SK-N-SH (cell line): ENCODE measurements around the gene STAG3.
"Not testable (repeated sequence)": the region's sequence is repeated elsewhere in the genome, so short reads cannot be mapped to it uniquely, and the experiment has no call there.

Source experiments
- CTCF ChIP-seq: fragments of 200-600 bp; sonication (generic); IDR thresholded peaks from 2 replicates; pipeline ENCODE4 v1.6.1; 2017; ENCODE audit warnings: antibody characterized with exemption, mild to moderate bottlenecking, moderate library complexity
- EP300 ChIP-seq, 2 experiments: IDR thresholded peaks; 2 replicates each; pipeline versions ENCODE4 v1.4.0 to v1.6.1; 2012; ENCODE audit warnings: borderline replicate concordance in 1 of 2, low read depth in 1 of 2, low read length in 1 of 2
- EZH2phosphoT487 ChIP-seq: fragments of 200-600 bp; sonication (generic); IDR thresholded peaks from 2 replicates; pipeline ENCODE4 v1.6.1; 2017; ENCODE audit warnings: low read depth, mixed run types, mild to moderate bottlenecking, antibody characterized with exemption, moderate library complexity, borderline replicate concordance
- FOXJ3 ChIP-seq: sonication (generic); formaldehyde crosslinking; IDR thresholded peaks from 2 replicates; pipeline ENCODE4 v1.5.1; 2020; ENCODE audit warnings: mild to moderate bottlenecking, missing genetic modification reagents
- GABPA ChIP-seq: IDR thresholded peaks from 2 replicates; pipeline ENCODE4 v1.4.0; 2012; ENCODE audit warnings: low read depth, mild to moderate bottlenecking
- POLR2AphosphoS5 ChIP-seq: IDR thresholded peaks from 2 replicates; pipeline ENCODE4 v1.6.1; 2012; ENCODE audit warnings: low read depth, low read length
- RAD21 ChIP-seq: IDR thresholded peaks from 2 replicates; pipeline ENCODE4 v1.6.1; 2012; ENCODE audit warnings: mild to moderate bottlenecking, low read length
- REST ChIP-seq: IDR thresholded peaks from 2 replicates; pipeline ENCODE4 v1.6.1; 2012; ENCODE audit warnings: mild to moderate bottlenecking, low read depth, low read length, moderate library complexity
- SMC3 ChIP-seq: IDR thresholded peaks from 2 replicates; pipeline ENCODE4 v1.6.1; 2012; ENCODE audit warnings: low read depth, low read length, improper control_type of control experiment
- TAF1 ChIP-seq: IDR thresholded peaks from 2 replicates; pipeline ENCODE4 v1.6.1; 2012; ENCODE audit warnings: low read depth, mild to moderate bottlenecking, low read length, moderate library complexity, borderline replicate concordance
- TF ChIP-seq, protein P1 (sequence below): fragments of 150-350 bp; IDR thresholded peaks from 2 replicates; pipeline ENCODE4 v1.6.1; 2017; ENCODE audit warnings: antibody characterized with exemption, low read length, low read depth, borderline replicate concordance
- TF ChIP-seq, protein P2 (sequence below): IDR thresholded peaks from 2 replicates; pipeline ENCODE4 v1.4.0; 2012; ENCODE audit warnings: low read depth
- TF ChIP-seq, protein P3 (sequence below): IDR thresholded peaks from 2 replicates; pipeline ENCODE4; 2012

GRCh38 chr7:100183090-100183489 is 5.4 kb downstream of the STAG3 start:
- TF ChIP-seq TAF1; CTCF; POLR2AphosphoS5; REST; SMC3; GABPA; EZH2phosphoT487; FOXJ3; RAD21; EP300 (IDR thresholded peaks at IDR 0.05; ENCODE audit: borderline replicate concordance in 1 of 2, low read depth in 1 of 2, low read length in 1 of 2): not testable (repeated sequence)
- TF ChIP-seq, protein P1, sequence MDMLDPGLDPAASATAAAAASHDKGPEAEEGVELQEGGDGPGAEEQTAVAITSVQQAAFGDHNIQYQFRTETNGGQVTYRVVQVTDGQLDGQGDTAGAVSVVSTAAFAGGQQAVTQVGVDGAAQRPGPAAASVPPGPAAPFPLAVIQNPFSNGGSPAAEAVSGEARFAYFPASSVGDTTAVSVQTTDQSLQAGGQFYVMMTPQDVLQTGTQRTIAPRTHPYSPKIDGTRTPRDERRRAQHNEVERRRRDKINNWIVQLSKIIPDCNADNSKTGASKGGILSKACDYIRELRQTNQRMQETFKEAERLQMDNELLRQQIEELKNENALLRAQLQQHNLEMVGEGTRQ = not testable (repeated sequence)
- TF ChIP-seq, protein P2, sequence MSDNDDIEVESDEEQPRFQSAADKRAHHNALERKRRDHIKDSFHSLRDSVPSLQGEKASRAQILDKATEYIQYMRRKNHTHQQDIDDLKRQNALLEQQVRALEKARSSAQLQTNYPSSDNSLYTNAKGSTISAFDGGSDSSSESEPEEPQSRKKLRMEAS = not testable (repeated sequence)
- TF ChIP-seq, protein P3, sequence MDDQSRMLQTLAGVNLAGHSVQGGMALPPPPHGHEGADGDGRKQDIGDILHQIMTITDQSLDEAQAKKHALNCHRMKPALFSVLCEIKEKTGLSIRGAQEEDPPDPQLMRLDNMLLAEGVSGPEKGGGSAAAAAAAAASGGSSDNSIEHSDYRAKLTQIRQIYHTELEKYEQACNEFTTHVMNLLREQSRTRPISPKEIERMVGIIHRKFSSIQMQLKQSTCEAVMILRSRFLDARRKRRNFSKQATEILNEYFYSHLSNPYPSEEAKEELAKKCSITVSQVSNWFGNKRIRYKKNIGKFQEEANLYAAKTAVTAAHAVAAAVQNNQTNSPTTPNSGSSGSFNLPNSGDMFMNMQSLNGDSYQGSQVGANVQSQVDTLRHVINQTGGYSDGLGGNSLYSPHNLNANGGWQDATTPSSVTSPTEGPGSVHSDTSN = not testable (repeated sequence)
